Activated CD4-positive, alpha-beta T cell treated with anti-CD3 and anti-CD28 coated beads, Interleukin-2, amount 50 U/mL, for 1 hour (primary cell): ENCODE measurements around the gene KDM4D.
"Not testable (repeated sequence)": the region's sequence is repeated elsewhere in the genome, so short reads cannot be mapped to it uniquely, and the experiment has no call there.

Source experiments
- DNase-seq: peaks from one replicate; pipeline ENCODE4 v3.0.0-alpha.2; 2020

Gene KDM4D

GRCh38 chr11:94959179-94959578, 14.3 kb upstream of the KDM4D start:
- no peak for DNase-seq

- DNase-seq, result no peak
These were observed 13.0 kb upstream of the KDM4D start for GRCh38 chr11:94960488-94960887.

GRCh38 chr11:94961255-94961654, 12.3 kb upstream of the KDM4D start:
- DNase-seq, result no peak

GRCh38 chr11:94964934-94965333, 8.6 kb upstream of the KDM4D start:
- DNase-seq, result no peak

GRCh38 chr11:94968334-94968958, 5.1 kb upstream of the KDM4D start:
- DNase-seq, result no peak

GRCh38 chr11:94972700-94973098, 810 bp upstream of the KDM4D start:
- DNase-seq, result no peak

GRCh38 chr11:94974178-94974577, 669 bp downstream of the KDM4D start:
- DNase-seq, result no peak

GRCh38 chr11:94975599-94975998, 2.1 kb downstream of the KDM4D start:
- no peak for DNase-seq

- no peak for DNase-seq
These were observed 13.9 kb downstream of the KDM4D start for GRCh38 chr11:94987378-94987777.

- no peak for DNase-seq
These were observed 15.2 kb downstream of the KDM4D start for GRCh38 chr11:94988748-94989147.

GRCh38 chr11:94993400-94993943, 20.0 kb downstream of the KDM4D start:
- DNase-seq, result no peak

- DNase-seq, result no peak
These were observed 23.9 kb downstream of the KDM4D start for GRCh38 chr11:94997437-94997836.

- DNase-seq, result no peak
These were observed 24.8 kb downstream of the KDM4D start for GRCh38 chr11:94998285-94998684.

GRCh38 chr11:95003716-95004115, 30.2 kb downstream of the KDM4D start:
- DNase-seq, result no peak

- no peak for DNase-seq
These were observed 32.1 kb downstream of the KDM4D start for GRCh38 chr11:95005642-95006041.

- DNase-seq, result no peak
These were observed 37.9 kb downstream of the KDM4D start for GRCh38 chr11:95011376-95011775.

- no peak for DNase-seq
These were observed 40.8 kb downstream of the KDM4D start for GRCh38 chr11:95014184-95014821.

GRCh38 chr11:95016139-95016538, 42.6 kb downstream of the KDM4D start:
- no peak for DNase-seq

GRCh38 chr11:95021468-95021867, 48.0 kb downstream of the KDM4D start:
- DNase-seq, result not testable (repeated sequence)

- no peak for DNase-seq
These were observed 51.4 kb downstream of the KDM4D start, which contains the start of gene KDM4E for GRCh38 chr11:95024958-95025357. Gene KDM4E (plus strand): TSS chr11:95025258. CDS start chr11:95025558, 300 bp downstream.

- DNase-seq, result not testable (repeated sequence)
These were observed 52.1 kb downstream of the KDM4D start for GRCh38 chr11:95025594-95025993.

GRCh38 chr11:95028357-95028756, 54.8 kb downstream of the KDM4D start:
- no peak for DNase-seq

- no peak for DNase-seq
These were observed 59.5 kb downstream of the KDM4D start for GRCh38 chr11:95033051-95033450.

- no peak for DNase-seq
These were observed 61.8 kb downstream of the KDM4D start for GRCh38 chr11:95035316-95035715.
